ENCODE results near the gene RRP15.

The RRP15 gene, protein sequence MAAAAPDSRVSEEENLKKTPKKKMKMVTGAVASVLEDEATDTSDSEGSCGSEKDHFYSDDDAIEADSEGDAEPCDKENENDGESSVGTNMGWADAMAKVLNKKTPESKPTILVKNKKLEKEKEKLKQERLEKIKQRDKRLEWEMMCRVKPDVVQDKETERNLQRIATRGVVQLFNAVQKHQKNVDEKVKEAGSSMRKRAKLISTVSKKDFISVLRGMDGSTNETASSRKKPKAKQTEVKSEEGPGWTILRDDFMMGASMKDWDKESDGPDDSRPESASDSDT

GRCh38 chr1:218284917-218285635 lies at the start of gene RRP15:
RRP15 (plus strand) TSS chr1:218285293; CDS start chr1:218285317, 24 bp downstream.
- peak; percentile 85 for DNase-seq

- no peak for DNase-seq
These were observed 42.9 kb upstream of the RRP15 start for GRCh38 chr1:218242171-218242570.

- DNase-seq, result no peak
These were observed 37.8 kb upstream of the RRP15 start for GRCh38 chr1:218247339-218247738.

DNA sequence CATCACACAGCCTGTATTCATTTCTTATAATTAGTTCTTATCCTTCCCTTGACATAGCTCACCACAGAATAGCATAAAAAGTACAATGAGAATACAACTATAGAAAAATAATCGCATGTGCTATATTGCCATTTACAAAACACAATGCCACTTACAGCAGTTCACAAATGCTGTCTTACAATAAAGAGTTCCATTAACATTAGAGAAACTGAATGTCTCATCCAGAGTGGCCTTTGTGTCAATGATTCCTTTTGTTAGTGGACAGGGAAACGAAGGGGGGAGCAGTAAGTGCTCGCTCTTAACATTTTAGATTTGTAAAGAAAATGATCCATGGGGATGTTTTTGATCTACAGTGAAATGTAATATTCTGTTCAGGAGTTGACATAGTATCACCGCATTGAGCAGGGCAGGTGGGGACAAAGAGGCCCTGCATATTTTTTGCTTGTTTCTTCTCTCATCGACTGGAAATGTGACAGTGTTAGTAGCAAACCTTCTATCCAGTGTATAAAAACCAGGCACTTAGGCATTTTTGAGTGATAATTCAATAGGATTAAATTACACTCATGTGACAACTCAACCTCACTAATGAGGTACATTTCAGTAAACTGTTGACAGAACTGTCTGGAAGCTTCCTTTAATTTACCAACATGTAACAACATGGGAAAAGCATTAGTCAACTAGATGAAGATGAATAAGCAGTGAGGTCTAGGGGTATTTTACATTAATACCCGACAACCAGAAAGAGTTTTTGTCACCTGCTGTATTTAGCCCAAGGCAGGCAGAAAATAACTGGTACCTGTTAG lies 35.6 kb upstream of the RRP15 start:
- DNase-seq, result no peak

DNA sequence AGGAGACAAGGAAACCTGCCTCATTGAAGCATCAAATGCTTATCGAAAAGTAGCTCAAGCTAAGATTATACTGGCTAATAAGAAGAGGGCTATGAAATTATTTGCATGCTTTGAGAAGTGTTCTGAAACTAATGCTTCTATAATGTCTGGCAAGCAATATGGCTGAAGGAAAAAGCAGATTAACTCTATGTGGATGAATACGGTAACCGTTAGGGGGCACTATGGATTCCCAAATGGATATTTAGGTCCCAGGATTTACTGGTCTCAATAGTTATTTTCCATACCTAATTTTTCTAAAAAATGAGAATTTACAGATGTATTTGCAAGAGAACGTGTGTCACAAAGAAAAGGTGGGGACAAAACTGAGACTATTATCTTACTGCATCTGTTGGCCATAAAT lies 34.6 kb upstream of the RRP15 start:
- DNase-seq, result no peak

GRCh38 chr1:218254296-218254946 lies 30.7 kb upstream of the RRP15 start:
- no peak for DNase-seq

DNA sequence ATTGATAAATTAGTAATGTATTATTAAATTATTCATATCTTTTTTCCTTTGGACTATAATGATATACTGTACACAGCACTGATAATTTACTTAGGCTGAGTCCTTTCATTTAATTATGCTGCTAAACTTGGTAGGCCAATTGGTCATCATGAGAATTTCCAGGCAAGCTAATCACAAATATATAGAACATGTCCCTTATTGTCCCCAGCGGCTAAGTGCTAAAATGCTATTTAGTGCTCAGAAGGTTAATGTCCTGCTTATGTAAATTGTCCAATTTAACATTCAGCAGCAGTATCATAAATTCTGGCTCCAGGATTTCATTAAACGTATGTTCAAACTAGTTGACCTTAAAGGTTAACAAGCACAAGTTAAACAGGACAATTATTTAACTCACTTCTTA lies 30.0 kb upstream of the RRP15 start:
- DNase-seq, result no peak

DNA sequence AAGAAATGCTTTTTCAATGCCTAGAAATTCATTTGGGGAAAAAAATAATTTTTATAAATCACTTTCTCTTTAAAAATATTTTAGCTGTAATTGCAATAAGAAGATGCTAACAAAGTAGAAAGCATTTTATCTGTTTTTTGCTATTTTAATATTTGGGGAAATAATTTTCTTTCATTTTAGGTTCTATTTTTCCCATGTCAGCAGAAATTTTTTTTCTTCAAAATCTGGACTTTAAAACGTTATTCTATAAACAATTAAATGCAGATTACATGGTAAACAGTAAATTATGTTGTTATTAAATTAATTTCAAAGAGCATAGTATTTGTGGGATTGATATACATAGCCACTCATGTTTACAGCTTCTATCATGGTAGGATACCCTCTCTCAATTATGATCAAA lies 27.7 kb upstream of the RRP15 start:
- no peak for DNase-seq

DNA sequence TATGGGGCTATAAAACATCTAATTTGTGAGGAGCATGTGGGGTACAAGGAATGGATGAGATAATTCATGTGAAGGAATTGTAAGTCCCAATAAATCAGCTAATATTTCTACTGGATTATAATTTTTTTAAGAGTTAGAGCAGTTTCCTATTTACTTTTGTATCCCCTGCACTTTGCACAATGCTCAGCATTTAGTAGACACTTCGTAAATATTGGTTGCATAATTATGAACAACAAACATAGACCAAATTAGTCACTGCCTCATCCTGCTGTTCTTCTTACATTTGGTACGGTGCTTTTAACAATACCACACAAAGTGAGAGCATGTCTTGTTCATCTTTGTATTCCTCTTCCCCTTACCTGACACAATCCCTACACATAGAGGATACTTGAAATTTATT lies 27.1 kb upstream of the RRP15 start:
- DNase-seq, result no peak

DNA sequence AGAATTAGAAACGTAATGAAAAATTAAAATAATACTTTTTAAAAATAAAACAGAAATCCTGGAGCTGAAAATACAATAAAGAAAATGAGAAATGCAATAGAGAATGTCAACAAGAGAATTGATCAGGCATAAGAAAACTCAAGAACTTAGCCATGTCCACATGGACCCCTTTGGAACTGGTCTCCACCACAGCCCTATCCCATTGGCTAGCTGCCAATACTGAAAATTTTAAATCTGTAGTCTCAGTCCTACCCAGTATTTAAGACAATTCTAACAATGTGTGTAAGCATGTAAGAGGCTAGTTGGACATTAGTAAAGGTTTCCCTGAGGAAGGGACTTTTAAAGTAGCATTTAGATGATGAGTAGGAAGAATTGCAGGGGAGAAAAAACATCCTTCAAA lies 25.8 kb upstream of the RRP15 start:
- no peak for DNase-seq

GRCh38 chr1:218259800-218260199 lies 25.3 kb upstream of the RRP15 start:
- DNase-seq, result no peak

- no peak for DNase-seq
These were observed 22.8 kb upstream of the RRP15 start for GRCh38 chr1:218262259-218262658.

GRCh38 chr1:218266356-218266755 lies 18.7 kb upstream of the RRP15 start:
- no peak for DNase-seq

DNA sequence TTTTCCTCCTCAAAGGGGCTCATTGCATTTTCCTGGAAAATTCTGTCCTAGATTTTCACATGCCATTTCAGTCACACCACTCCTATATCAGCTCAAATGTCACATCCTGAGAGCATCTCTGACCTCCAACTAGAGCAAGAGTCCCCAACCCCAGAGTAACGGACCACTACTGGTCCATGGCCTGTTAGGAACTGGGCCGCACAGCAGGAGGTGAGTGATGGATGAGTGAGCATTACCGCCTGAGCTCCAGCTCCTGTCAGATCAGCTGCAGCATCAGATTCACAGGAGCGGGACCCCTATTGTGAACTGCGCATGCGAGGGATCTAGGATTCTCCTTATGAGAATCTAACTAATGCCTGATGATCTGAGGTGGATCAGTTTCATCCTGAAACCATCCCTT lies 12.7 kb upstream of the RRP15 start:
- no peak for DNase-seq

DNA sequence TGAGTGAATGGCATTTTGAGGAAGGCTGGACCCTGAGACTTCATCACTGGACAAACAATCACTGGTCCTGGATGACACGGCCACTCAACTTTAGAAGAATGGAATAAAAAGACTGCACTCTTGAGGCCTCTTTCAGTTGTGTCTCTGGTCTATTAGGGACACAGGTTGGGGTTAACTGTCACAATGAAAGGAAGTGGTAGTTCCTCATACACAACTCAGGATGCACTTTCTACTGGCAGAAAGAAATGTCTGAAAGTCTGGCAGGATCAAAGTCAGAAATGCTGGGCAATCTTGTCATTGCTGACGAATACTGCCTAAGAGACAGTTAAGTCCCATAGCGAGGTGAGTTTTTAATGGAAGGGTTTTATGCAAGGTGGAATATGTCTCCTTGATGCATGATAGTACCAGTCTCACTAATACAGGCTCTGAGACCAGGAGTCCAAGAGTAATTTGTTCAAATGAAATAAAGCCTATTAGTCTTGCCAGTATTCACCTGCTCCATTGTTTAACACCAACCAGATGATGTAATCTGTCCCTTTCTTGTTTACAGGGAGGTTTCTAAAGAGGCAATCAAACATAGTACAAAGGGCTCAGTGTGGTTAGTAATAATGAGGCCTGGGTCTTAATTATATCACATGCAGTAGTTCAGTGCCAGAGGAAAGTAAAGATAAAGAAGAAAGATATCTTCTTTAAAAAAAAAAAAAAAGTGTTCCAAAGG lies 11.2 kb upstream of the RRP15 start:
- DNase-seq, result no peak

- DNase-seq, result no peak
These were observed 10.6 kb upstream of the RRP15 start for GRCh38 chr1:218274511-218274910.

- DNase-seq, result no peak
These were observed 9.3 kb upstream of the RRP15 start for GRCh38 chr1:218275823-218276222.

DNA sequence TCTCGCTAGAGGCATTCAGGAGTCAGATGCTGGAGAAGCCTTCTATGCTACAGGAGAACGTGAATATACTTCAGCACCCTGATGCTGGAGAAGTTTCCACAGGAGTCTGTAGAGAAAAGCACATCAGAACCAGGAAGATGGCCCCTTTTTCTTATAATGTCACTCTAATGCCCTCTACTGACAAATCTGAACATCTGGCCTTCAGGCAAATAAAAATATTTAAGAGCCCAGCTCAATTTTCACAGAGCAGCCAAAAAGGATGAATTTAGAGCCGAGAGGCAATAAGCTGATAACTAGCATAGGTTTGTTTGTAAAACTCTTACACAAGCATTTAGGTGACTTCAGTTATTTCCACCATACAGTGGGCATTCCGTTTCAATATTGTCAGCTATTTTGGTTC lies 3.8 kb upstream of the RRP15 start:
- no peak for DNase-seq

DNA sequence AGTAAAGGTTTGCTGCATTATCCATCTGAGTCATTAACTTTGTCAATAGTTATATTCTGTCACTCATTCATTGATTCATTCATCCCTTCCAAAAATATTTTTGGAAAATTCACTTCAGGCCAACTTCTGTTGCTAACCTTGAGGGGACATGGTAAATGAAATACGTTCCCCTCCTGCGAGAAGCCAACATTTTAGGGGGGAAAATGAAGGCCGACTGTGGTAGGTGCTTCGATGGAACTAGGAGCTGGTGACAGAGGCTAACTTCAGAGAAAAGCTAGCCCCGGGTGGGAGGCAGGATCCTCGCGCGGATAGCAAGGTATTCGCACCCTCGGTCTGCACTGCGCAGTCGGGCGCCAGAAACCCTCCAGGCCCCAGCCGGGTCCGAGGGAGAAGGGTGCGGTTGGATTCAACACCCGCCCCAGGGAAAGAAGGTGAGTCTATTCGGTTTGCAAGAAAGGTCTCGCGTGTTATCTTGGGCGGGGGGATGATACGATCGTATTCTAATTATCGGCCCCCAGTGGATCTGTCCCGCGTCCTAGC lies 646 bp upstream of the RRP15 start:
- no peak for DNase-seq

DNA sequence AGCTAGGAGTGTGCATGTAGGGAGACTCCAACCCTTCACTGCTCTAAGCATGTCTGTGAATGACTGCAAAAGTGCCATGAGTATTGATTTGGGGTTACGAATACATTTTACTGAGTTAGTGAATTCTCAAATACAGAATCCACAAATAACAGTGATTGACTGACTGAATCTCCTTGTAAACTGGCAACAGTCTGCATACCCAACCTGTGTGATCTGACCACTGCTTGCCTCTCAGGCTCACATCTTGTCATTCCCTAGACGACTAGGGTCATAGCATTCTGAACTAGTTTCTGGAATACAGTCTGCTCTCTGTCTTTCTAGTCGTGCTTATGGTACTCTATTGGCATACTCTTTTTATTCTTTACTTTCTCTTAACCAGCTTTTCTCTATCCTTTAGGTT lies 7.4 kb downstream of the RRP15 start:
- DNase-seq, result no peak

- DNase-seq, result no peak
These were observed 9.5 kb downstream of the RRP15 start for GRCh38 chr1:218294546-218294945.

- DNase-seq, result no peak
These were observed 11.1 kb downstream of the RRP15 start for GRCh38 chr1:218296162-218296561.

Data from activated CD4-positive, alpha-beta T cell treated with anti-CD3 and anti-CD28 coated beads for 4 hours (primary cell).